Stimulated activated CD8-positive, alpha-beta memory T cell treated with anti-CD3 and anti-CD28 coated beads, Interleukin-7, amount 100 ng/mL, for 4 hours (primary cell): ENCODE data around the gene FXYD4.
"Not testable (repeated sequence)": the region's sequence is repeated elsewhere in the genome, so short reads cannot be mapped to it uniquely, and the experiment has no call there.

Experiments
- DNase-seq, 2 donors: peaks; one replicate each; pipeline ENCODE4 v3.0.0-alpha.2; 2020; ENCODE audit warnings: low read depth in 2 of 2

Gene FXYD4

DNA sequence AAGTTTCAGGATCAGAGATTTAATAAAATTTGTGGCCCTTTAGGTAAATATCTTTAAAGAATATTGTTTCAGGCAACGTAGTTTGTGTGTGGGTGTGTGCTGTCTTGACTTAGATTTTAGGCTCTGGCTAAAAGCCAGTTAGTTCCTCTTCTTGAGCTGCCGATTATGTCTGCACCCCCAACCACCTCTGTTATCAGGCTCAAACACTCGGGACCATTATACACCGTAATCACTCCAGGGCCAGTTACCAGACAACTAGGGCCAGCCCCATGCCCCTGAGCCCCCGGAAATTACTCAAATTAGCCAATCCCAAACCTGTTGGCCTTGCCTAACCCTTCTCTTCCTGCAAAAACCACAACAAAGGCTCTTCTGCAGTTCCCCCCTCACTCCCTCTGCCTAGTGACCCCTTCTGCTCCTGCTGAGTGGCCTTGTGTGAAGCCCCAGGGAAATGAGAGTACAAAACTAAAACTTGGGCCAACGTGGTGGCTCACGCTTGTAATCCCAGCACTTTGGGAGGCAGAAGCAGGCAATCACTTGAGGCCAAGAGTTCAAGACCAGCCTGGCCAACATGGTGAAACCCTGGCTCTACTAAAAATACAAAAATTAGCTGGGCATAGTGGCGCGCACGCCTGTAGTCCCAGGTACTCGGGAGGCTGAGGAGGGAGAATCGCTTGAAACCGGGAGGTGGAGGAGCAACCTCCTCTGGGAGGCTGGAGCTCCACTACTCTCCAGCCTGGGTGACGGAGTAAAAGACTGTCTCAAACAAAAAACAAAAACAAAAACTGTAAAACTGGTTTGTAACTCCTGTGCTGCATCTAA, 46.7 kb downstream of the FXYD4 start:
- DNase-seq = peak; percentile 19 to 43

DNA sequence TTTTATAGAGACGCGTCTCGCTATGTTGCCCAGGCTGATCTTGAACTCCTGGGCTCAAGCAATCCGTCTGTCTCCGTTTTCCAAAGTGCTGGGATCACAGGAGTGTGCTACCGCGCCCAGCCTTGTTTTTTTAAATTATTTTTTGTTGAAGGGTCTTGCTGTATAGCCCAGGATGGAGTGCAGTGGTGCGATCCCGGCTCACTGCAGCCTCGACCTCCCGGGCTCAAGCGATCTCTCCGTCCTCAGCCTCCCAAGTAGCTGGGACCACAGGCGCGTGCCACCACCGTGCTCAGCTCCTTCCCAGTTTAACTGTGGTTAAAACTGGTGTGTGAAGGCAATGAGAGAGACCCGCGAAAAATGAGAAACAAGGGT, 48.5 kb downstream of the FXYD4 start:
- DNase-seq = no peak

DNA sequence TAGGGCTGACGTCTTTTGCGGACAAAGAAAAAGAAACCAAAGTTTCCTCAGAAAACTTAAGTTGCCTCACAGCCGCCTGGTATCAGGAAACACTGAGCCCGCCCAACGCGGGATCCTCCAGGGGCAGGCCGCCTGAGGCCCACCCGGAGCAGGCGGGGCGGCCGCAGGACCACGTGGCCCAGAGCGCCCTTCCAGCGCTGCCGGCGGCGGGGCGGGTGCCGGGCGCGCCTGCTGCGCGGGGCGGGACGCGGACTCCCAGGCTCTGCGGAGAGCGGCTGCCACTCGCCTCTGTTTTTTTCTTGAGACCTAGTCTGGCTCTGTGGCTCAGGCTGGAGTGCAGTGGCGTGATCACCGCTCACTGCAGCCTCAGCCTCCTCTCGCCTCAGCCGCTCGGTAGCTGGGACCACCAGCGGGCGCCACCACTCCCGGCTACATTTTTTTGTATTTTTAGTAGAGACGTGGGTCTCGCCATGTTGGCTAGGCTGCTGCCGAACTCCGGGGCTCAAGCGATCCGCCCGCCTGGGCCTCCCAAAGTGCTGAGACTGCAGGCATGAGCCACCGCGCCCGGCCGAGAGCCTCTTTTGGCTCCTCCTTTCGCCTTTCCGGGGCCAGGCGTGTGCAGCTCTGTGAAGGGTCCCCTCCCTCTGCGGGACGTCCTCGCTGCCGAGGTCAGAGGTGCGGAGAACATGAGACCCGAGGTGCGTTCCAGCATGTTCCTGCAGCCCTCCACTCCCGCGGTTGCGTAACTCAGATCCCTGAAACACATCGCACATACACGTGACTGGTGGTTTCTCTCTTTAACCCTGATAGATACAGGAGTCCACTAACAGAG, 49.1 kb downstream of the FXYD4 start:
- DNase-seq = peak; percentile 72 to 83

DNA sequence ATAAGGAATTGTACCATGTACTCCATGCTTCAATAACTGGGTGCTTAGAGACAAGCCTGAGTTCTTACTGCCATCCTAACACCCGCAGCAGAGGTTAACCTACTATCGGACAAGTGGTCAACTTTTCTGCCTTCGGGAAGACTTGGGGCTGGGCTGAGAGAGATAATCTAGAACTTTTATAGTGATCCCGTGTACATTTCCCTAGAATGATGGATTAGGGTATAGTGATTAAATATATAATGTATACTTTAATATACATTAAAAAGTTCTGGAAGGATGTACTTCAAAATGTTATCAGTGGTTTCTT, 49.7 kb downstream of the FXYD4 start:
- no peak for DNase-seq

DNA sequence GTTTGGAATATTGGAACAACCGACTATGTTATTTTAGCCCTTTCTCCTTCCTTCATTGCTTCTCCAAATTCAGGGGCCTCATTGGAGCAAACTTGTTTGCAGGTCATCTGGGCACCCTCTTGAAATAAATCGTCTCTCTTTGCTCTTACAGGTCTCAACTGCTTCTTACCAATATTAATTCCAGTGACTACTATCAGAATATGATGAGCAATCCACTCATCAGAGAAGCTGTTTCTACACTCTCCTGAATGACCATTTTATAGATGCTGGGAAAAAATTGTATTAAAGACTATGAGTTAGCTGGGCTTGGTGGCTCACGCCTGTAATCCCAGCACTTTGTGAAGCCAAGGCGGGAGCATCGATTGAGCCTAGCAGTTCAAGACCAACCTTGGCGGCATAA, 50.1 kb downstream of the FXYD4 start:
- no peak for DNase-seq

DNA sequence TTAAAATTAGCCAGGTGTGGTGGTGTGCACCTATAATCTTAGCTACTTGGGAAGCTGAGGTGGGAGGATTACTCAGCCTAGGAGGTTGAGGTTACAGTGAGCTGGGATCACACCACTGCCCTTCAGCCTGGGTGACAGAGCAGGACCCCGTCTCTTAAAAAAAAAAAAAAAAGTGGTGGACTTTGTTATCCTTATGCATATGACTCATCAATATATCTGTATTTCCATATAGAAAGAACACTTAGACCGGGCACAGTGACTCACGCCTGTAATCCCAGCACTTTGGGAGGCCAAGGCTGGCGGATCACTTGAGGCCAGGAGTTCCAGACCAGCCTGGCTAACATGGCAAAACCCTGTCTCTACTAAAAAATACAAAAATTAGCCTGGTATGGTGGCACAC, 50.5 kb downstream of the FXYD4 start:
- not testable (repeated sequence) for DNase-seq

DNA sequence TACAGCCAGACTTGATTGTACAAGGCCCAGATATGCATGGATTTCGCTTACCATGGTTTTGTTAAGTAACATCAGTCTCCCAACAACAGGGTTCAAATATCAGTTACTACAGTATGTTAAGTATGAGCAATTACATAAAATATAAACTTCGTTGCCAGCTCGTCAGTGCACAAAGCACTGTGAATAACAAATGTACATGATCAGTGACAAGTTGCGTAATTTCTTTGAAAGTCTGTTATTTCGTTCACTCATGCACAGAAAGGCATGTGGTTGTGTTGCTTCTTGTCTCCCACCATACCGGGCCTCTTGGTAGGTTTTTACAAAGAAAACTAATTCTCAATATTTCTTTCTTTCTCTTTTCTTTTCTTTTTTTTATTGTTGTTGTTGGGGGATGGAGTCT, 53.0 kb downstream of the FXYD4 start:
- no peak for DNase-seq
